Islet of Langerhans (tissue), 1 donor: ENCODE results near the gene CTSO.

ENCODE experiments used
- FAIRE-seq: peaks from one replicate; lab custom pipeline; 2011; peaks lifted over from hg19 to GRCh38; lab: Jason Lieb, UNC

CTSO gene

GRCh38 chr4:155953151-155954117 lies at the start of gene CTSO:
Gene CTSO, minus strand, starts transcription at chr4:155953866. Its CDS starts 19 bp downstream, at chr4:155953847.
- peak; percentile 97 for FAIRE-seq

GRCh38 chr4:156000491-156000890 lies 46.8 kb upstream of the CTSO start:
- no peak for FAIRE-seq

DNA sequence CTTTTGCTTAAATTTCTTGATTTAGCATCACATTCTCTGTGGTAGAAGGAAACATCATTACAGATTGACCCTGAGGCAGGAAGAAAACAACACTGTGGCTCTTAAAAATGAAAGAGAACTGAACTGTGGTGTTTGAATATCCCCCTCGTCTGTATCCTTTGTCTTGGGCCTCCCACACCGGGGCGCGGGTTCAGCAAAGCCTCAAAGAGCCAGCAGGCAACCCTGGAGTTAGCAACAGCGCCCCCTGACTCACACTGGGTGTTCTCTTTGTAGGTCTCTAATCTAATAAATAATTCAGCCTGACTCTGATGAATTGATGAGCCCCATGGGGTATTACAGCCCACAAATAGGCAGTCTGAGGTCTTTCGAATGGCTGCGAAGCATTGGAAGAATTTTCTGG lies 46.1 kb upstream of the CTSO start:
- FAIRE-seq = no peak

DNA sequence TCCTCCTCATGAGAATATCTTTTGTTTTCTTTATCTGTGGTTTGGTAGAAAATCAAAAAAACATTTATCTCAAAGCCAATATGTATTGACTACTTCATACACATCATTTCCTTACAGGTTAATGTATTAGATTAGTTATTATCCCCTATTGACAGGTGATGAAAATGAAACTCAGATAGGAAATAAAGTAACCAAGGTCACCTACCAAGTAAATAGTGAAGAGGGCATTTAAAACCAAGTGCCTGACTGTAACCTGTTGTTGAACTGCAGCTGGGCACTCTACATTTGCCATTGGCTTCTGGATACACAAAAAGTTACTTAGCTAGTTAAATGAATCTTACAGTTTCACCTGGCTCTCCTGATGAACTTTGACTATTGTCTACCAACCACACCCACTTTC lies 41.4 kb upstream of the CTSO start:
- FAIRE-seq = no peak

DNA sequence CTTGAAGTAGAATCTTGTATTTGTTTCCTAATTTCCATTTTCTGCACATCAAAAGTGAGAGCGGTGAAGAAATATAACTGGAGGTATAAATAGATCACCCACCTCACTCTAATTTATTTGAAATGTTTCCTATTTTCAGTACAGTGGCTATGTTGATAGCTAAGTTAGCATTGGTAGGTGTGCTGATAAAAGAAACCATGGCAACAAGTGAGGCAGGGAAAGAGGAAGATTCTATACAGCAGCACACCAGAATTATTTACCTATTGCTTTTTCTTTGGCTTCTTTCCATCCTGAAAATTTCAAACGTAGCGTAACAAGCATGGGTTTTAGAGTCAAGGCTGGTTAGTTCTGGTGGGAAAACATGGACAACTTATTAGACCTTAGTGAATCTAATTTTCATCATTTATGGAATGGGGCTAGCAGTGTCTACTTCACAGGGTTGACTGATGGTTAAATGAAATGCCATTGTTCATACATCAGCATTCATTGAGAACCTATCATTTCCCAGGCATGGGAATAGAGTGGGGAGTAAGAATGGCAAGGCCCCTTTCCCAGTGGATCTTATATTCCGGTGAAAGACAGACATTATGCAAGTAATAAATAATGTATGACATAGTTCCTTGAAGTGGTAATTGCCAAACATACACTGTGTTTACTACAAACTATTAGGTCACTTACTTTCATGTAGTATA lies 30.6 kb upstream of the CTSO start:
- no peak for FAIRE-seq

DNA sequence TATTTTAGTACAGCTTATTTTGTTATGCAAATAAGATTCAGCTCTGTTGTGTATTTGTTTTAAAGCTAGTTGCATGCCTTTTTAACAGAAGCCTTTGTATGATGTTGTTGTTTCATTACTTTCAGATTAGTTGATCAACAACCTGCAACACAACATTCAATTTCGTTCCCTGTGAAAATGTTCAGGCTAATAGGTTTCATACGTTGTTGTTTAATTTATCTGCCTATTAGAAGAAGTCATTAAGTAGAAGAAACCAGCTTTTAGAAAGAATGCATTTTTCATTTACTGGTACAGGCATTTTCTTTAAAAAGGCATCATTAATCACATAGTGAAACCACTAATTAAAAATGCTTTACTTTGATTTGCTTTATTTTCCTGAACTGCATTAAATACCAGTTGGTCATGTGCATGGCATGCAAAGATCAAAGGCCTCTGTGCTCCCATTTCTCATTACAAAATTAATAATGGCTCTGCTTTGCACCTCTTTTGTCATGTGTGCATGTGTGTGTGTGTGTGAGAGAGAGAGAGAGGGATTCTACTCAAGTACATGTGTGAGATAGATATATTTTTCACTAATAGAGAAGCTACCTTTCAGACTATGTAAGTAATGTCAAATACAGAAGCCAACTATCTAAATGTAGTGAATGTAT lies 29.2 kb upstream of the CTSO start:
- no peak for FAIRE-seq

DNA sequence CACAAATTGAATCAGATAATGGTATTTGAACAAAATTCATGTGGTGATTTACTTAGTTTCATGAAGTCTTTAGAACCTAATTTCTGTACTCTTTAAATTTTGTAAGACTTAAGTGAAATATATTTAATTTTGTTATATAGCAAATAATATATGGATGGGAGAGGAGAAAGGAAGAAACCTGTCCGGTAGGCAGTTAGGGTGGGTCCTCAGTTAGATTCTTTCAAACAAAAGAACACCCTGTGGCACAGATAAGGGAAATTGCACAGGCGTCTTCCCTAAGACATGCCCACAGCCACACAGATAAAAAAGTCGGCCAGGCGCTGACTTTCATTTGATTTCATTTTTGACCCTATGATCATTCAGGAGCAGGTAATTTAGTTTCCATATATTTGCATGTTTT lies 25.1 kb upstream of the CTSO start:
- no peak for FAIRE-seq

- FAIRE-seq = no peak
Measured at GRCh38 chr4:155975511-155975910, 21.8 kb upstream of the CTSO start.

GRCh38 chr4:155974996-155975395 lies 21.3 kb upstream of the CTSO start:
- no peak for FAIRE-seq

DNA sequence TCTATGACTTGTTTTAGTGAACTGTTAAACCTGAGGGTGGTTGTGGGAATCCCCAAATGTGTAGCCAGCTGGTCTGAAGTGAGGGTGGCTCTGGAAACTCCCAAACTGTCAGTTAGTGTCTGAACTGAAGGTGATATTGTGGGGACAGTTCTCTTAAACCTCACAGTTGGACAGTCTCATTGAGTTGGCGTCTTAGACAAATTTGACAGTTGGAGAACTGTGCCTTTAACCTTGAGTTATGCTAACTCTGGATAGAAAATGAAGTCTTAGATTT lies 20.7 kb upstream of the CTSO start:
- no peak for FAIRE-seq

- FAIRE-seq = no peak
Measured at GRCh38 chr4:155973639-155974475, 20.2 kb upstream of the CTSO start.

DNA sequence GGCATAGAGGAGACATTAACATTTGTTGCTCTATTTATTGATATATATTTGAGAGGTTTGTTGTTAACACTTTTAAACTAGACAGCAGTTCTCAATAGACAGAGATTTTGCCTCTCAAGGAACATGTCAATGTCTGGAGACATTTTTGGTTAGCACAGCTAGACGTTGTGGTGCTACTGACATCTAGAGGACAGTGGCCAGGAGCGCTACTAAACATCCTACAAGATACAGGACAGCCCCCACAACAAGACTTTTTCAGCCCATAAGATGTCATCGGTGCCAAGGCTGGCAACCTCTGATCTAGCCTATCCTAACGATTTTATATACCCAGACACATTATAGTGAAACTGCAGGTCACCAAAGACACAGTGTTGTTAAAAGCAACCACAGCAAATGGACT lies 18.4 kb upstream of the CTSO start:
- no peak for FAIRE-seq

DNA sequence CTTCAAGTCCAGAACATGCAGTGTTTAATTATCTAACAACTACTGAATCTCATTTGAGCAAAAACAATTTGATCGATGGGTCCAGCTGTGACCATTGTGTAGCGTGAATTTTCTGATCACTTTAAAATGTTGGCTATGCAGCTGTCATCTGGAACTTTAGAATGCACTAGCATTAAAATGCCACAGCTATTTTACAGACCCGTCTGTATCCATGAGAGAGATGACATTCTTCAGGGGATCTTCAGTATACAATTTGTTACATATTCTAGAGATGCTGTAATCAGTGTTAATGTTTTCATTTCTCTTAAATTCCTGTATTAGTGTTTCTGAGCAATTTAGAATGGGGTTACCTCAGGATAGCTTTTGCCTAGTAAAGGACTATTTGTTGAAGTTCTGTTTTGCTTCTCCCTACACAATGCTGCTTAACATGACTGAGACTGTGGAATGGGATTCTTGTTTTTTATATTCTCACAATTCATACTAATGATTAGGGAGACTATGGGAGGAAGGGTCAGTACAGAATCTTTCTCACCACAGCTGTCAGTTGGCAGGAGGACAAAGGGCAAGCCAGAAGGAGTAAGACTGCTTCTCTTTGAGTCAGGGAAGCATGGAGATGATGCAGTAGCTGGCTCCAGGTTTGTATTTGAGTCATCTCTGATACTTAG lies 13.2 kb upstream of the CTSO start:
- no peak for FAIRE-seq

DNA sequence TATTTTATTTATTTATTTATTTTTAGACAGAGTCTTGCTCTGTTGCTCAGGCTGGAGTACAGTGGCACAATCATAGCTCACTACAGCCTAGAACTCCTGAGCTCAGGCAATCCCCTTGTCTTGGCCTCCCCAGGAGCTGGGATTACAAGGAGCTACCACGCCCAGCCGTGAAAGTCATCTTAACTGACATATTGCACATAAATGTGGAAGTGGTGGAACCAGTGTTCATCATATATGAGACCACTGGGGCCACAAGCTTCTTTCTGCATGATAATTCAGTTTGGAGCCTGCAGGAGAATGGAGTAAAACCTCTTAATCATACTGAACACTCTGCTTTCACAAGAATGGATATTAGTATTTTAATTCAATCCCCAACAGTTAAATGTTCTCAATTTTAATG lies 12.5 kb upstream of the CTSO start:
- no peak for FAIRE-seq

GRCh38 chr4:155964016-155964891 lies 10.6 kb upstream of the CTSO start:
- FAIRE-seq = no peak

- FAIRE-seq = no peak
Measured at GRCh38 chr4:155962767-155963166, 9.1 kb upstream of the CTSO start.

GRCh38 chr4:155961575-155961974 lies 7.9 kb upstream of the CTSO start:
- FAIRE-seq = no peak

GRCh38 chr4:155960522-155960921 lies 6.9 kb upstream of the CTSO start:
- FAIRE-seq = peak; percentile 89

DNA sequence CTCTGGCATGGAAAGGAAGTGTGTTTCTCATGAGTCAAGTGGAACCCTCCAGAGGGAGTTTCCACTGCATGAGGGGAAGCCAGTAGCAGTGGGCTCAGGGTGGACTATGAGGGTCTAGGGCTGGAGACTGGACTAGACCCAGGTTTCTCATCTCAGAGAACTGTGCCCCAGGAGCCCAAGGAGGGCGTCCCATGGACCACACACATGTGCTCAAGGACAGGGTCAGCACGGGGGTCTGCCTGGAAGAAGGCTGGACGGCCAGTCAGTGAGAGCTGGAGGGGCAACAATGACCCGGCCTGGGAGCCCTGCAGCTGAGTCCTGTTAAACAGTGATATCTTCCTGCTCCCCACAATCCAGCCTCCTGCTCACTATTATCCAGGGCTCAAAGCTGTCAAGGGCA lies 5.8 kb upstream of the CTSO start:
- FAIRE-seq = no peak

- FAIRE-seq = no peak
Measured at GRCh38 chr4:155956461-155956860, 2.8 kb upstream of the CTSO start.

DNA sequence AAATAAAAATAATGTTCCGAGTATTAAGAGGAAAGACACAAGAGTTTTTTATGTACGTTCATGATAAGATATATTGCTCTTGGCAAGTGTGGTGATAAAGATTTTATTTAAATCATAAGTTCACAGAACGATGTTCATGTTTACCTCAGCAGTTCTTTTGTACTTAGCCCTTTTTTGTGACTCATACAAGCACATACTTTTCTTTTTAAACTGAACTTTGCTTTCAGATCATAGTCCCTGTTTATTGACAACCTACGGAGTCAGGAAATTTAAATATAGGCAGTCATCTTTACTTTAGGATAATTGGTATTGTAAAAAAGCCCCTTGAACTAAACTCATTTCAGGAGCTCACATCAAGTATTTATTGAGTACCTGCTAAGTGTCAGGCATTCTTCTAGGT lies 1.3 kb upstream of the CTSO start:
- FAIRE-seq = no peak
